HG03442 (cell line): ENCODE measurements around the gene BATF3.
"Not testable (repeated sequence)": the region's sequence is repeated elsewhere in the genome, so short reads cannot be mapped to it uniquely, and the experiment has no call there.

Experiments used
- ATAC-seq: cut with Tn5 transposase; IDR thresholded peaks from one replicate; pipeline ENCODE4 v1.9.1; 2021; ENCODE audit warnings: mild to moderate bottlenecking, moderate library complexity; ENCODE audit not compliant: unreplicated experiment

BATF3 gene

GRCh38 chr1:212665241-212666115, 34.2 kb downstream of the BATF3 start:
- ATAC-seq, result peak; percentile 90

- no peak for ATAC-seq
Observed at GRCh38 chr1:212664409-212665199, 35.0 kb downstream of the BATF3 start.

GRCh38 chr1:212658250-212658649, 41.4 kb downstream of the BATF3 start:
- not testable (repeated sequence) for ATAC-seq

- peak; percentile 42 for ATAC-seq
Observed at GRCh38 chr1:212656730-212657129, 42.9 kb downstream of the BATF3 start.

- no peak for ATAC-seq
Observed at GRCh38 chr1:212655668-212656440, 43.8 kb downstream of the BATF3 start.

- ATAC-seq, result no peak
Observed at GRCh38 chr1:212652609-212653008, 47.0 kb downstream of the BATF3 start.

- no peak for ATAC-seq
Observed at GRCh38 chr1:212651977-212652376, 47.7 kb downstream of the BATF3 start.

GRCh38 chr1:212651521-212651920, 48.1 kb downstream of the BATF3 start:
- no peak for ATAC-seq

- ATAC-seq, result no peak
Observed at GRCh38 chr1:212650228-212650627, 49.4 kb downstream of the BATF3 start.

- no peak for ATAC-seq
Observed at GRCh38 chr1:212649020-212649419, 50.6 kb downstream of the BATF3 start.

GRCh38 chr1:212648431-212648830, 51.2 kb downstream of the BATF3 start:
- no peak for ATAC-seq

GRCh38 chr1:212647004-212647403, 52.6 kb downstream of the BATF3 start:
- ATAC-seq, result no peak

- ATAC-seq, result no peak
Observed at GRCh38 chr1:212646588-212646987, 53.1 kb downstream of the BATF3 start.

- ATAC-seq, result no peak
Observed at GRCh38 chr1:212645546-212646543, 53.8 kb downstream of the BATF3 start.

GRCh38 chr1:212644866-212645545, 54.6 kb downstream of the BATF3 start:
- no peak for ATAC-seq

- ATAC-seq, result no peak
Observed at GRCh38 chr1:212643877-212644276, 55.8 kb downstream of the BATF3 start.

- ATAC-seq, result no peak
Observed at GRCh38 chr1:212641956-212642355, 57.7 kb downstream of the BATF3 start.

- ATAC-seq, result no peak
Observed at GRCh38 chr1:212640223-212640878, 59.3 kb downstream of the BATF3 start.

- ATAC-seq, result not testable (repeated sequence)
Observed at GRCh38 chr1:212639524-212639923, 60.1 kb downstream of the BATF3 start.
